OCI-LY7 (cell line): Measurements from ENCODE around the gene EIF4G1. TPM values are rescaled to one million over a fixed set of nuclear protein-coding genes. Genes with fewer than 3 reads are reported as not detected.

ENCODE experiments used
- BruUV-seq: library from RNA; stranded (reverse); fragments of 400-500 nt; replicated peaks from 2 replicates; lab custom pipeline; 2021; lab: Mats Ljungman, UMichigan
- CTCF ChIA-PET: fragments of 300-600 bp; sonication (Branson Sonifier 250); formaldehyde crosslinking; loops from one replicate; lab custom pipeline; 2022; ENCODE audit warnings: antibody characterized with exemption; ENCODE audit not compliant: unreplicated experiment; lab: Charles Lee
- POLR2A ChIA-PET: fragments of 300-600 bp; sonication (Branson Sonifier 250); formaldehyde crosslinking; loops from one replicate; lab custom pipeline; 2022; ENCODE audit warnings: antibody characterized with exemption; lab: Charles Lee
- DNase-seq: peaks from one replicate; pipeline ENCODE4 v3.0.0-alpha.2; 2015; ENCODE audit warnings: low spot score
- H2AFZ ChIP-seq: fragments of 200-600 bp; sonication (generic), shearing (Covaris generic); 2 replicates; pipeline ENCODE4 v1.6.1; 2014; ENCODE audit warnings: mild to moderate bottlenecking, antibody characterized with exemption, low read length, moderate library complexity
- H3K27ac ChIP-seq: fragments of 200-600 bp; sonication (generic); 2 replicates; pipeline ENCODE4 v1.5.1; 2014; ENCODE audit warnings: mixed run types, low read depth, mild to moderate bottlenecking, moderate library complexity, low read length, inconsistent platforms; ENCODE audit not compliant: poor library complexity, severe bottlenecking
- H3K36me3 ChIP-seq: fragments of 200-600 bp; sonication (generic); 2 replicates; pipeline ENCODE4 v1.6.1; 2014; ENCODE audit warnings: mild to moderate bottlenecking, antibody characterized with exemption, low read length, moderate library complexity, mixed read lengths; ENCODE audit not compliant: insufficient read depth
- H3K4me1 ChIP-seq: fragments of 200-600 bp; sonication (generic); 2 replicates; pipeline ENCODE4 v1.5.1; 2014; ENCODE audit warnings: mild to moderate bottlenecking, low read length; ENCODE audit not compliant: insufficient read depth, poor library complexity, severe bottlenecking
- H3K4me2 ChIP-seq: fragments of 200-600 bp; sonication (generic); 2 replicates; pipeline ENCODE4 v1.6.1; 2014; ENCODE audit warnings: mild to moderate bottlenecking, low read length
- H3K4me3 ChIP-seq: fragments of 200-600 bp; sonication (generic); 2 replicates; pipeline ENCODE4 v1.5.1; 2014; ENCODE audit warnings: mild to moderate bottlenecking, low read depth, low read length; ENCODE audit not compliant: poor library complexity, severe bottlenecking
- H3K79me2 ChIP-seq: fragments of 200-600 bp; sonication (generic); 2 replicates; pipeline ENCODE4 v1.6.1; 2016; ENCODE audit warnings: low read depth, mild to moderate bottlenecking, low read length, moderate library complexity, mixed read lengths; ENCODE audit not compliant: insufficient read depth
- H3K9me2 ChIP-seq: fragments of 200-600 bp; sonication (generic); 2 replicates; pipeline ENCODE4 v1.6.1; 2016; ENCODE audit warnings: mild to moderate bottlenecking, low read length, mixed read lengths; ENCODE audit not compliant: insufficient read depth
- H3K9me3 ChIP-seq: fragments of 200-600 bp; sonication (generic); 2 replicates; pipeline ENCODE4 v1.6.1; 2014; ENCODE audit warnings: mild to moderate bottlenecking, mixed run types, low read length, mixed read lengths
- H4K20me1 ChIP-seq: fragments of 200-600 bp; sonication (generic); 2 replicates; pipeline ENCODE4 v1.6.1; 2014; ENCODE audit warnings: mild to moderate bottlenecking, antibody characterized with exemption, low read length, moderate library complexity, mixed read lengths; ENCODE audit not compliant: insufficient read depth
- EZH2phosphoT487 ChIP-seq: fragments of 200-600 bp; sonication (generic); IDR thresholded peaks from 2 replicates; pipeline ENCODE4 v1.6.1; 2018; ENCODE audit warnings: low read depth, borderline replicate concordance, mild to moderate bottlenecking, mixed run types, antibody characterized with exemption, low read length, moderate library complexity, mixed read lengths
- intact Hi-C: fragments of 100-400 bp; cut with micrococcal nuclease; formaldehyde crosslinking; loops from one replicate; pipeline ENCODE4 v1.10.0; 2022; ENCODE audit not compliant: unreplicated experiment
- small RNA-seq: library from RNA; depleted of rRNA; stranded (forward); fragments of <200 nt; gene quantifications from one replicate; pipeline ENCODE3, GENCODE V24; 2014
- total RNA-seq, 2 experiments: library from RNA; depleted of rRNA in 1 of 2; stranded (reverse); fragments of >200 nt in 1 of 2; shearing (Covaris generic) in 1 of 2; gene quantifications; 2 replicates each; pipeline ENCODE4 v1.2.3, GENCODE V29; 2014 to 2022
- TF ChIP-seq, protein P1 (sequence below): fragments of 200-600 bp; sonication (generic); conservative IDR thresholded peaks from 2 replicates; pipeline ENCODE4 v1.5.1; 2014; ENCODE audit warnings: mild to moderate bottlenecking, antibody characterized with exemption, low read length, moderate library complexity, mixed read lengths

The EIF4G1 gene
- total RNA-seq, 2 experiments from 2014 or later: 245 to 412 TPM

DNA sequence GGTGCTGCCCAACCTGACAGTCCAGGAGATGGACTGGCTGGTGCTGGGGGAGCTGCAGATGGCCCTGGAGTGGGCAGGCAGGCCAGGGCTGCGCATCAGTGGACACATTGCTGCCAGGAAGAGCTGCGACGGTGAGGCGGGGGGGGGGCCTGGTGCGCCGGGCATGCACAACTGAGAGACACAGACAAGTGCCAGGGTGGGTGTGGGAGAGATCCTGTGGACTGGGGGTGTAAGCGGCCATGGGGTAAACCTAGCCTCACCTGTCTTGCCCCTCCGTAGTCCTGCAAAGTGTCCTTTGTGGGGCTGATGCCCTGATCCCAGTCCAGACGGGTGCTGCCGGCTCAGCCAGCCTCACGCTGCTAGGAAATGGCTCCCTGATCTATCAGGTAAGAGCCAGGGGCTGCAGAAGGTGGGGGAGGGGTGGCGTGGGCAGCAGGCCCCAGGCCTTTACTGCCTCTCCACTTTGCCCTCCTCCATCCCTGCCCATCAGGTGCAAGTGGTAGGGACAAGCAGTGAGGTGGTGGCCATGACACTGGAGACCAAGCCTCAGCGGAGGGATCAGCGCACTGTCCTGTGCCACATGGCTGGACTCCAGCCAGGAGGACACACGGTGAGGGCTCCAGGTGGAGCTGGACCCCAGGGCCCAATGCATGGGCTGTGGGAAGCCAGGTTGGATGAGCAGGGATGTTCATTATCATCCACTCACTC is 68.8 kb downstream of the EIF4G1 start:
- TF ChIP-seq EZH2phosphoT487: no peak
- TF ChIP-seq, protein P1, sequence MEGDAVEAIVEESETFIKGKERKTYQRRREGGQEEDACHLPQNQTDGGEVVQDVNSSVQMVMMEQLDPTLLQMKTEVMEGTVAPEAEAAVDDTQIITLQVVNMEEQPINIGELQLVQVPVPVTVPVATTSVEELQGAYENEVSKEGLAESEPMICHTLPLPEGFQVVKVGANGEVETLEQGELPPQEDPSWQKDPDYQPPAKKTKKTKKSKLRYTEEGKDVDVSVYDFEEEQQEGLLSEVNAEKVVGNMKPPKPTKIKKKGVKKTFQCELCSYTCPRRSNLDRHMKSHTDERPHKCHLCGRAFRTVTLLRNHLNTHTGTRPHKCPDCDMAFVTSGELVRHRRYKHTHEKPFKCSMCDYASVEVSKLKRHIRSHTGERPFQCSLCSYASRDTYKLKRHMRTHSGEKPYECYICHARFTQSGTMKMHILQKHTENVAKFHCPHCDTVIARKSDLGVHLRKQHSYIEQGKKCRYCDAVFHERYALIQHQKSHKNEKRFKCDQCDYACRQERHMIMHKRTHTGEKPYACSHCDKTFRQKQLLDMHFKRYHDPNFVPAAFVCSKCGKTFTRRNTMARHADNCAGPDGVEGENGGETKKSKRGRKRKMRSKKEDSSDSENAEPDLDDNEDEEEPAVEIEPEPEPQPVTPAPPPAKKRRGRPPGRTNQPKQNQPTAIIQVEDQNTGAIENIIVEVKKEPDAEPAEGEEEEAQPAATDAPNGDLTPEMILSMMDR: no peak
- no peak for DNase-seq
- no TSS peak for BruUV-seq
- Histone ChIP-seq H3K36me3 (no peaks in the 10 kb centered on the region), H2AFZ (no peak overlapping the region), H3K9me2 (no peaks in the 10 kb centered on the region), H3K4me1 (no peaks in the 10 kb centered on the region), H3K79me2 (no peaks in the 10 kb centered on the region), H3K4me2 (no peak overlapping the region), H4K20me1 (no peaks in the 10 kb centered on the region), H3K9me3 (no peaks in the 10 kb centered on the region), H3K27ac (no peak overlapping the region), H3K4me3 (no peak overlapping the region)
- ChIA-PET CTCF (no interaction called here), POLR2A (no interaction called here)
- intact Hi-C loops: no loop called here

DNA sequence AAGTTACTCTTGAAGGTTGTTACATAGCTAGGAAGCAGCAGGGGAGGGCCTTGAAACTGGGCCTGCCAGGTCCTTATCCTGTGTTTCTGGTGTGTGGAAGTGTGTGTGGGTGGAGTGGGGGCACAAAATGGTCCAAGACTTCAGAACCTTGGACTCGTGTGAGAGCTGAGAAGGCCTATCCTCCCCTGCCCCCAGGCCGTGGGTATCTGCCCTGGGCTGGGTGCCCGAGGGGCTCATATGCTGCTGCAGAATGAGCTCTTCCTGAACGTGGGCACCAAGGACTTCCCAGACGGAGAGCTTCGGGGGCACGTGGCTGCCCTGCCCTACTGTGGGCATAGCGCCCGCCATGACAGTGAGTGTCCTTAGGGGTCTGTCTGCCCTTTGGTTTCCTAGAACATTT is 69.9 kb downstream of the EIF4G1 start:
- H3K9me2 ChIP-seq: no peaks in the 10 kb centered on the region
- no peak overlapping the region for H3K4me2 ChIP-seq
- CTCF ChIA-PET: no interaction called here
- DNase-seq: no peak
- POLR2A ChIA-PET: no interaction called here
- BruUV-seq: no TSS peak
- H3K4me3 ChIP-seq: no peak overlapping the region
- intact Hi-C loops: no loop called here
- TF ChIP-seq EZH2phosphoT487: no peak
- TF ChIP-seq, protein P1: no peak
- no peaks in the 10 kb centered on the region for H3K4me1 ChIP-seq
- H3K9me3 ChIP-seq: no peaks in the 10 kb centered on the region
- H3K36me3 ChIP-seq: no peaks in the 10 kb centered on the region
- H3K27ac ChIP-seq: no peak overlapping the region
- no peaks in the 10 kb centered on the region for H3K79me2 ChIP-seq
- no peaks in the 10 kb centered on the region for H4K20me1 ChIP-seq
- no peak overlapping the region for H2AFZ ChIP-seq

Small RNA genes within 50 kb of the gene (small RNA-seq; reads per million reads assigned to genes)
- gene SNORD66: 151 reads per million, percentile 99 among the genes with 10 or more reads in this experiment

Other genes with a start within 250 kb of the EIF4G1 start
- not detected in 2 replicates for gene HTR3E, start 217.5 kb upstream of the EIF4G1 start, total RNA-seq (2014; rRNA removed; shearing (Covaris generic))
- gene HTR3E, start 217.5 kb upstream of the EIF4G1 start, total RNA-seq (2022): not detected in 2 replicates
- 41.1 and 66.1 TPM in 2 replicates for gene EIF2B5, start 179.2 kb upstream of the EIF4G1 start, total RNA-seq (2014; rRNA removed; shearing (Covaris generic))
- gene EIF2B5, start 179.2 kb upstream of the EIF4G1 start, total RNA-seq (2022): 56.7 and 57.4 TPM in 2 replicates
- gene DVL3, start 159.2 kb upstream of the EIF4G1 start, total RNA-seq (2014; rRNA removed; shearing (Covaris generic)): 38.5 and 41.3 TPM in 2 replicates
- 65.6 and 70.4 TPM in 2 replicates for gene DVL3, start 159.2 kb upstream of the EIF4G1 start, total RNA-seq (2022)
- 141 and 147 TPM in 2 replicates for gene AP2M1, start 139.8 kb upstream of the EIF4G1 start, total RNA-seq (2014; rRNA removed; shearing (Covaris generic))
- gene AP2M1, start 139.8 kb upstream of the EIF4G1 start, total RNA-seq (2022): 158 and 168 TPM in 2 replicates
- 38.9 and 51.6 TPM in 2 replicates for gene ABCF3, start 128.4 kb upstream of the EIF4G1 start, total RNA-seq (2014; rRNA removed; shearing (Covaris generic))
- gene ABCF3, start 128.4 kb upstream of the EIF4G1 start, total RNA-seq (2022): 59.0 and 67.1 TPM in 2 replicates
- not detected in 2 replicates for gene VWA5B2, start 85.0 kb upstream of the EIF4G1 start, total RNA-seq (2014; rRNA removed; shearing (Covaris generic))
- gene VWA5B2, start 85.0 kb upstream of the EIF4G1 start, total RNA-seq (2022): not detected in 2 replicates
- gene ALG3, start 65.6 kb upstream of the EIF4G1 start, total RNA-seq (2014; rRNA removed; shearing (Covaris generic)): 35.3 and 45.3 TPM in 2 replicates
- gene ALG3, start 65.6 kb upstream of the EIF4G1 start, total RNA-seq (2022): 60.2 and 61.0 TPM in 2 replicates
- gene EEF1AKMT4, start 64.9 kb upstream of the EIF4G1 start, total RNA-seq (2014; rRNA removed; shearing (Covaris generic)): 18.8 and 20.1 TPM in 2 replicates
- gene EEF1AKMT4, start 64.9 kb upstream of the EIF4G1 start, total RNA-seq (2022): 13.2 and 18.8 TPM in 2 replicates
- not detected in 2 replicates for gene CAMK2N2, start 53.1 kb upstream of the EIF4G1 start, total RNA-seq (2014; rRNA removed; shearing (Covaris generic))
- 0.28 TPM in 1 of 2 replicates, not detected in the other for gene CAMK2N2, start 53.1 kb upstream of the EIF4G1 start, total RNA-seq (2022)
- gene ECE2, start 38.6 kb upstream of the EIF4G1 start, total RNA-seq (2014; rRNA removed; shearing (Covaris generic)): not detected in 2 replicates
- gene ECE2, start 38.6 kb upstream of the EIF4G1 start, total RNA-seq (2022): not detected in 2 replicates
- 158 and 205 TPM in 2 replicates for gene PSMD2, start 15.4 kb upstream of the EIF4G1 start, total RNA-seq (2014; rRNA removed; shearing (Covaris generic))
- 182 and 219 TPM in 2 replicates for gene PSMD2, start 15.4 kb upstream of the EIF4G1 start, total RNA-seq (2022)
- gene FAM131A, start 23.0 kb downstream of the EIF4G1 start, total RNA-seq (2014; rRNA removed; shearing (Covaris generic)): 3.8 and 5.2 TPM in 2 replicates
- 3.7 and 4.2 TPM in 2 replicates for gene FAM131A, start 23.0 kb downstream of the EIF4G1 start, total RNA-seq (2022)
- gene CLCN2, start 47.0 kb downstream of the EIF4G1 start, total RNA-seq (2014; rRNA removed; shearing (Covaris generic)): 4.2 and 8.5 TPM in 2 replicates
- 14.2 and 15.0 TPM in 2 replicates for gene CLCN2, start 47.0 kb downstream of the EIF4G1 start, total RNA-seq (2022)
- gene POLR2H, start 47.1 kb downstream of the EIF4G1 start, total RNA-seq (2014; rRNA removed; shearing (Covaris generic)): 62.5 and 85.8 TPM in 2 replicates
- gene POLR2H, start 47.1 kb downstream of the EIF4G1 start, total RNA-seq (2022): 73.0 and 80.1 TPM in 2 replicates
- not detected in 2 replicates for gene THPO, start 63.6 kb downstream of the EIF4G1 start, total RNA-seq (2014; rRNA removed; shearing (Covaris generic))
- not detected in 2 replicates for gene THPO, start 63.6 kb downstream of the EIF4G1 start, total RNA-seq (2022)
- 0.16 TPM in 1 of 2 replicates, not detected in the other for gene CHRD, start 65.4 kb downstream of the EIF4G1 start, total RNA-seq (2014; rRNA removed; shearing (Covaris generic))
- 0.07 TPM in 1 of 2 replicates, not detected in the other for gene CHRD, start 65.4 kb downstream of the EIF4G1 start, total RNA-seq (2022)
- gene EPHB3, start 247.2 kb downstream of the EIF4G1 start, total RNA-seq (2014; rRNA removed; shearing (Covaris generic)): not detected in 2 replicates
- gene EPHB3, start 247.2 kb downstream of the EIF4G1 start, total RNA-seq (2022): not detected in 2 replicates